ENCODE results near the gene KIF2A. TPM values are rescaled to one million over a fixed set of nuclear protein-coding genes. Genes with fewer than 3 reads are reported as not detected.

KIF2A gene
- total RNA-seq, 3 donors from 2014 or later: 34.2 to 43.3 (median 41.8) TPM

GRCh38 chr5:62342476-62342837, 36.5 kb downstream of the KIF2A start:
- no peak overlapping the region for H3K4me3 ChIP-seq
- no peaks in the 10 kb centered on the region for H3K9me3 ChIP-seq
- H3K4me1 ChIP-seq (ENCODE audit: low read depth): no peaks in the 10 kb centered on the region
- intact Hi-C loops (cut with DNase I, micrococcal nuclease): no loop called here
- H3K36me3 ChIP-seq (ENCODE audit: low read depth): no peaks in the 10 kb centered on the region
- no peak for DNase-seq
- no peak for TF ChIP-seq CTCF (IDR thresholded peaks at IDR 0.05)
- ATAC-seq: peak; percentile 22

DNA sequence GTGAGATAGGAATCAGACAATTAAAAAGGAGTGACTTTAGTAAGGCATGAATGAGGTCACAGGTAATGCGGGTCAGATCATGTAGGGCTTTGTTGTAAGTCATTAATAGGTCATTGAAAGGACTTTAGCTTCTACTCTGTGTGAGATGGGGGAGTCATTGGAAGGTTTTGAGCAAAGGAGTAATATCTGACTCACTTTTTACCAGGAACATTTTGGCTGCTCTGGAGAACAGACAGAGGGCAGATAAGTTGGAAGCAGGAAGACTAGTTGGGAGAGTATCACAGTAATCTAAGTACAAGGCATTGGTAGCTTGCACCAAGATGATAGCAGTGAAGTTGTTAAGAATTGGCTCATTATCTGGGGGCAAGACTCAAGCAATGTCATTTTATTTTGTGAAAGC, 37.4 kb downstream of the KIF2A start:
- Histone ChIP-seq H3K9me3 (no peaks in the 10 kb centered on the region), H3K4me3 (no peak overlapping the region), H3K36me3 (ENCODE audit: low read depth) (no peaks in the 10 kb centered on the region), H3K4me1 (ENCODE audit: low read depth) (no peaks in the 10 kb centered on the region)
- intact Hi-C loops (cut with DNase I, micrococcal nuclease): no loop called here
- DNase-seq (no peak), ATAC-seq (no peak)
- TF ChIP-seq CTCF (IDR thresholded peaks at IDR 0.05): no peak

GRCh38 chr5:62346748-62347147, 40.7 kb downstream of the KIF2A start:
- Histone ChIP-seq H3K9me3 (no peaks in the 10 kb centered on the region), H3K4me3 (no peak overlapping the region), H3K4me1 (ENCODE audit: low read depth) (no peaks in the 10 kb centered on the region), H3K36me3 (ENCODE audit: low read depth) (no peaks in the 10 kb centered on the region)
- intact Hi-C loops (cut with DNase I, micrococcal nuclease): no loop called here
- ATAC-seq (no peak), DNase-seq (no peak)
- TF ChIP-seq CTCF (IDR thresholded peaks at IDR 0.05): no peak

DNA sequence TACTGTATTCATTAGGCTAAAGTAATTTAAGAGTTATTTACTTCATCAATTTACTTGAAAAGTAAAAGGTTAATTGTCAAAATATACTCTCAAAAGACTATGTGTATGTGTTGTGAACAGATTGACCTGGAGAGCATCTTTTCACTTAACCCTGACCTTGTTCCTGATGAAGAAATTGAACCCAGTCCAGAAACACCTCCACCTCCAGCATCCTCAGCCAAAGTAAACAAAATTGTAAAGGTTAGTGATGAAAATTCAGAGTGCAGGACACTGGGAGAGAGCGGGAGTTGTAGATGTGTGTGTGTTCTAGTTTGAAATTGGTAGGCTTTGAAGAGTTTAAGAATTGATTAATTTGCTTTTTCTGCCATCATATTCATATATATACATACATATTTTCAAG, 41.9 kb downstream of the KIF2A start:
- Histone ChIP-seq H3K4me3 (no peak overlapping the region), H3K9me3 (no peaks in the 10 kb centered on the region), H3K4me1 (ENCODE audit: low read depth) (no peaks in the 10 kb centered on the region), H3K36me3 (ENCODE audit: low read depth) (no peaks in the 10 kb centered on the region)
- DNase-seq: no peak
- intact Hi-C loops (cut with DNase I, micrococcal nuclease): no loop called here
- no peak for ATAC-seq
- TF ChIP-seq CTCF (IDR thresholded peaks at IDR 0.05): no peak

GRCh38 chr5:62348723-62349481, 42.9 kb downstream of the KIF2A start:
- TF ChIP-seq CTCF (IDR thresholded peaks at IDR 0.05): no peak
- ATAC-seq: no peak
- Histone ChIP-seq H3K9me3 (no peaks in the 10 kb centered on the region), H3K36me3 (ENCODE audit: low read depth) (no peaks in the 10 kb centered on the region), H3K4me1 (ENCODE audit: low read depth) (no peaks in the 10 kb centered on the region), H3K4me3 (no peak overlapping the region)
- DNase-seq: no peak
- intact Hi-C loops (cut with DNase I, micrococcal nuclease): no loop called here
